Stomach (tissue), 9 donors: ENCODE data around the gene PDE4D. TPM values are rescaled to one million over a fixed set of nuclear protein-coding genes. Genes with fewer than 3 reads are reported as not detected.

Experiments used
- DNase-seq, 2 donors: peaks; one replicate each; pipeline versions ENCODE4 v3.0.0 to v3.0.0-alpha.2; 2013 to 2019
- H3K27ac ChIP-seq, 5 donors: fragments of 200-600 bp in 4 of 5; sonication (generic) in 4 of 5; one replicate each; pipeline ENCODE4 v1.5.1; 2013 to 2019; ENCODE audit warnings: mild to moderate bottlenecking in 1 of 5, moderate library complexity in 1 of 5
- H3K27me3 ChIP-seq, 3 donors: fragments of 200-600 bp; sonication (generic); one replicate each; pipeline ENCODE4 v1.5.1; 2017 to 2019; ENCODE audit warnings: mixed run types in 1 of 3
- H3K36me3 ChIP-seq, 4 donors: fragments of 200-600 bp; sonication (generic); 1 replicate in 3 of 4; 2 replicates in 1 of 4; pipeline ENCODE4 v1.5.1; 2016 to 2019
- H3K4me1 ChIP-seq, 4 donors: fragments of 200-600 bp; sonication (generic); one replicate each; pipeline ENCODE4 v1.5.1; 2016 to 2019
- H3K4me3 ChIP-seq, 4 donors: fragments of 200-600 bp; sonication (generic) in 3 of 4; one replicate each; pipeline ENCODE4 v1.5.1; 2016 to 2019; ENCODE audit warnings: mild to moderate bottlenecking in 1 of 4
- H3K9me3 ChIP-seq, 4 donors: fragments of 200-600 bp; sonication (generic); one replicate each; pipeline ENCODE4 v1.5.1; 2016 to 2019
- CTCF ChIP-seq, 7 experiments: fragments of 450-650 bp in 4 of 7; fragments of 200-600 bp in 3 of 7; sonication (generic) in 3 of 7; IDR thresholded peaks; one replicate each; pipeline ENCODE4 v1.5.1; 2016 to 2019; ENCODE audit warnings: antibody characterized with exemption in 7 of 7, control low read depth in 2 of 7, mild to moderate bottlenecking in 1 of 7
- EP300 ChIP-seq: sonication (generic); formaldehyde crosslinking; IDR thresholded peaks from one replicate; pipeline ENCODE4 v1.6.1; 2017; ENCODE audit warnings: antibody characterized with exemption
- POLR2A ChIP-seq, 4 donors: fragments of 450-650 bp; IDR thresholded peaks; one replicate each; pipeline ENCODE4 v1.6.1; 2016; ENCODE audit warnings: antibody characterized with exemption in 4 of 4, control low read depth in 2 of 4, mild to moderate bottlenecking in 1 of 4, moderate library complexity in 1 of 4
- POLR2AphosphoS5 ChIP-seq, 3 donors: sonication (generic); formaldehyde crosslinking; IDR thresholded peaks; one replicate each; pipeline ENCODE4 v1.6.1; 2016; ENCODE audit warnings: antibody characterized with exemption in 3 of 3
- WGBS, 5 donors: extraction: QIAGEN DNeasy Blood & Tissue Kit in 3 of 5; methylation state at CpG; one replicate each; pipeline versions ENCODE4 v1.1.5 to v1.1.7; 2013 to 2018; 5-methylcytosine and 5-hydroxymethylcytosine counted together
- intact Hi-C: fragments of 100-400 bp; cut with DNase I; formaldehyde crosslinking; loops from one replicate; pipeline ENCODE4 v1.15.1; 2023; ENCODE audit warnings: low total_unique reads
- polyA plus RNA-seq, 3 donors: library from polyadenylated mRNA; stranded (reverse); fragments of 200-250 nt; gene quantifications; one replicate each; pipeline ENCODE4 v1.2.3, GENCODE V29; 2013
- total RNA-seq, 5 donors: library from RNA; depleted of rRNA; stranded (reverse); fragments of >200 nt; gene quantifications; one replicate each; pipeline versions ENCODE4 v1.1.0 to v1.2.3, GENCODE V29; 2014 to 2016
- donor health status: healthy with polysubstance abuse.
- donor health status: Bipolar disorder and iron deficiency.
- donor health status: healthy.

The PDE4D gene
- total and polyA plus RNA-seq, 8 donors, result 3.1 to 147 (median 97.3) TPM

- TF ChIP-seq EP300 (no peak), POLR2AphosphoS5 (IDR thresholded peaks at IDR 0.05) (no peak), POLR2A (IDR thresholded peaks at IDR 0.05) (no peak), CTCF (IDR thresholded peaks at IDR 0.05) (no peak)
- 57 to 76% (median 63%) methylated on average over 1 of the region's 1 CpG for WGBS, 5 donors
- H3K4me1 ChIP-seq, result peaks cover under 1 to 67% (median 32%) of the 10 kb centered on the region in 4 donors
- DNase-seq, result no peak
- intact Hi-C loops, result no loop called here
- no peaks in the 10 kb centered on the region for H3K9me3 ChIP-seq
- no peaks in the 10 kb centered on the region for H3K27me3 ChIP-seq
- no peak overlapping the region for H3K4me3 ChIP-seq
- H3K27ac ChIP-seq, result no peak overlapping the region
- peaks cover 0 to 15% (median 11%) of the 10 kb centered on the region in 4 donors for H3K36me3 ChIP-seq
Observed at GRCh38 chr5:59212596-59212995, 680.9 kb downstream of the PDE4D start.

- Histone ChIP-seq H3K4me1 (peaks cover 0 to 75% (median 38%) of the 10 kb centered on the region in 4 donors), H3K27ac (peak overlapping the region in 1 of 5 donors; percentile 27), H3K36me3 (peaks cover 0 to 13% (median 9%) of the 10 kb centered on the region in 4 donors), H3K9me3 (no peaks in the 10 kb centered on the region), H3K4me3 (no peak overlapping the region), H3K27me3 (no peaks in the 10 kb centered on the region)
- WGBS, 5 donors, result 45 to 59% (median 54%) methylated on average over 3 of the region's 3 CpGs
- intact Hi-C loops, result no loop called here
- DNase-seq, result no peak
- TF ChIP-seq POLR2AphosphoS5 (IDR thresholded peaks at IDR 0.05), result no peak
- TF ChIP-seq POLR2A (IDR thresholded peaks at IDR 0.05), result no peak
- no peak for TF ChIP-seq CTCF (IDR thresholded peaks at IDR 0.05)
- no peak for TF ChIP-seq EP300
Observed at GRCh38 chr5:59209758-59210359, 683.7 kb downstream of the PDE4D start.

- intact Hi-C loops, result no loop called here
- TF ChIP-seq POLR2A (IDR thresholded peaks at IDR 0.05) (no peak), EP300 (no peak), POLR2AphosphoS5 (IDR thresholded peaks at IDR 0.05) (no peak), CTCF (IDR thresholded peaks at IDR 0.05) (no peak)
- Histone ChIP-seq H3K4me1 (peaks cover 0 to 79% (median 40%) of the 10 kb centered on the region in 4 donors), H3K9me3 (no peaks in the 10 kb centered on the region), H3K27ac (peak overlapping the region in 2 of 5 donors; percentile 6 to 37), H3K4me3 (no peak overlapping the region), H3K36me3 (no peaks in the 10 kb centered on the region), H3K27me3 (no peaks in the 10 kb centered on the region)
- DNase-seq, result no peak
Observed at GRCh38 chr5:59208474-59208873, 685.1 kb downstream of the PDE4D start.

GRCh38 chr5:59207401-59207800 lies 686.1 kb downstream of the PDE4D start:
- no peak overlapping the region for H3K4me3 ChIP-seq
- 50 to 85% (median 67%) methylated on average over 1 of the region's 1 CpG for WGBS, 5 donors
- no peaks in the 10 kb centered on the region for H3K36me3 ChIP-seq
- intact Hi-C loops, result no loop called here
- H3K27me3 ChIP-seq, result no peaks in the 10 kb centered on the region
- no peaks in the 10 kb centered on the region for H3K9me3 ChIP-seq
- no peak for DNase-seq
- TF ChIP-seq EP300 (no peak), POLR2AphosphoS5 (IDR thresholded peaks at IDR 0.05) (no peak), POLR2A (IDR thresholded peaks at IDR 0.05) (no peak), CTCF (IDR thresholded peaks at IDR 0.05) (no peak)
- H3K27ac ChIP-seq, result peak overlapping the region in 4 of 5 donors; percentile 11 to 47 (median 38)
- peaks cover 0 to 69% (median 38%) of the 10 kb centered on the region in 4 donors for H3K4me1 ChIP-seq
